HEK293 (cell line): ENCODE results near the gene C6orf136.

Experiments
- ATF2 ChIP-seq: fragments of 450-650 bp; formaldehyde crosslinking; IDR thresholded peaks from 2 replicates; pipeline ENCODE4 v1.5.1; 2016; ENCODE audit warnings: missing biosample characterization, missing genetic modification characterization, low read depth
- FEZF1 ChIP-seq: fragments of 450-650 bp; formaldehyde crosslinking; IDR thresholded peaks from 2 replicates; pipeline ENCODE4 v1.5.1; 2016; ENCODE audit warnings: missing biosample characterization, missing genetic modification characterization
- GLIS2 ChIP-seq: fragments of 450-650 bp; formaldehyde crosslinking; IDR thresholded peaks from 2 replicates; pipeline ENCODE4 v1.5.1; 2016; ENCODE audit warnings: missing biosample characterization, missing genetic modification characterization
- KLF1 ChIP-seq: fragments of 450-650 bp; formaldehyde crosslinking; IDR thresholded peaks from 2 replicates; pipeline ENCODE4 v1.5.1; 2016; ENCODE audit warnings: missing biosample characterization, missing genetic modification characterization
- KLF9 ChIP-seq: fragments of 450-650 bp; formaldehyde crosslinking; IDR thresholded peaks from 2 replicates; pipeline ENCODE4 v1.5.1; 2016; ENCODE audit warnings: missing biosample characterization, missing genetic modification characterization, low read depth
- PRDM1 ChIP-seq: fragments of 450-650 bp; formaldehyde crosslinking; IDR thresholded peaks from 2 replicates; pipeline ENCODE4; 2016; ENCODE audit warnings: missing biosample characterization, missing genetic modification characterization
- TCF7L2 ChIP-seq: IDR thresholded peaks from 2 replicates; pipeline ENCODE4 v1.6.1; 2011; ENCODE audit warnings: low read depth, mild to moderate bottlenecking, inconsistent platforms, low read length, moderate library complexity, borderline replicate concordance
- ZBTB1 ChIP-seq: fragments of 450-650 bp; formaldehyde crosslinking; IDR thresholded peaks from 2 replicates; pipeline ENCODE4 v1.5.1; 2016; ENCODE audit warnings: missing biosample characterization, missing genetic modification characterization
- ZBTB10 ChIP-seq: fragments of 450-650 bp; formaldehyde crosslinking; IDR thresholded peaks from 2 replicates; pipeline ENCODE4 v1.5.1; 2016; ENCODE audit warnings: missing biosample characterization, missing genetic modification characterization
- ZBTB26 ChIP-seq: fragments of 450-650 bp; formaldehyde crosslinking; optimal IDR thresholded peaks from 2 replicates; pipeline ENCODE3; 2016; ENCODE audit warnings: missing biosample characterization, mild to moderate bottlenecking, missing genetic modification characterization
- ZBTB7A ChIP-seq: fragments of 450-650 bp; formaldehyde crosslinking; IDR thresholded peaks from 2 replicates; pipeline ENCODE4 v1.5.1; 2016; ENCODE audit warnings: low read depth, missing biosample characterization, missing genetic modification characterization
- ZFHX2 ChIP-seq: fragments of 450-650 bp; formaldehyde crosslinking; conservative IDR thresholded peaks from 2 replicates; pipeline ENCODE4 v1.5.1; 2016; ENCODE audit warnings: missing biosample characterization, missing genetic modification characterization
- ZNF133 ChIP-seq: fragments of 450-650 bp; formaldehyde crosslinking; IDR thresholded peaks from 2 replicates; pipeline ENCODE4 v1.5.1; 2016; ENCODE audit warnings: missing biosample characterization, missing genetic modification characterization
- ZNF223 ChIP-seq: fragments of 450-650 bp; formaldehyde crosslinking; IDR thresholded peaks from 2 replicates; pipeline ENCODE4 v1.5.1; 2016; ENCODE audit warnings: missing biosample characterization, missing genetic modification characterization
- ZNF24 ChIP-seq: fragments of 450-650 bp; formaldehyde crosslinking; IDR thresholded peaks from 2 replicates; pipeline ENCODE4 v1.5.1; 2016; ENCODE audit warnings: missing biosample characterization, missing genetic modification characterization
- ZNF302 ChIP-seq: fragments of 450-650 bp; formaldehyde crosslinking; IDR thresholded peaks from 2 replicates; pipeline ENCODE4 v1.5.1; 2016; ENCODE audit warnings: missing biosample characterization, missing genetic modification characterization, low read depth
- ZNF311 ChIP-seq: fragments of 450-650 bp; formaldehyde crosslinking; IDR thresholded peaks from 2 replicates; pipeline ENCODE4 v1.5.1; 2017; ENCODE audit warnings: missing biosample characterization, missing genetic modification characterization, borderline replicate concordance
- ZNF398 ChIP-seq: fragments of 450-650 bp; formaldehyde crosslinking; IDR thresholded peaks from 2 replicates; pipeline ENCODE4 v1.5.1; 2017; ENCODE audit warnings: missing biosample characterization, missing genetic modification characterization
- ZNF404 ChIP-seq: fragments of 450-650 bp; formaldehyde crosslinking; IDR thresholded peaks from 2 replicates; pipeline ENCODE4 v1.5.1; 2017; ENCODE audit warnings: missing biosample characterization, missing genetic modification characterization
- ZNF426 ChIP-seq: fragments of 450-650 bp; formaldehyde crosslinking; IDR thresholded peaks from 2 replicates; pipeline ENCODE4 v1.5.1; 2017; ENCODE audit warnings: missing biosample characterization, missing genetic modification characterization, mild to moderate bottlenecking, inconsistent platforms, moderate library complexity
- ZNF488 ChIP-seq: fragments of 450-650 bp; formaldehyde crosslinking; IDR thresholded peaks from 2 replicates; pipeline ENCODE4 v1.5.1; 2016; ENCODE audit warnings: missing biosample characterization, missing genetic modification characterization
- ZNF513 ChIP-seq: fragments of 450-650 bp; IDR thresholded peaks from 2 replicates; pipeline ENCODE4 v1.5.1; 2018; ENCODE audit warnings: missing biosample characterization, missing genetic modification characterization
- ZNF529 ChIP-seq: fragments of 450-650 bp; formaldehyde crosslinking; IDR thresholded peaks from 2 replicates; pipeline ENCODE4 v1.5.1; 2017; ENCODE audit warnings: missing genetic modification characterization, missing biosample characterization; ENCODE audit not compliant: insufficient replicate concordance
- ZNF561 ChIP-seq: fragments of 450-650 bp; IDR thresholded peaks from 2 replicates; pipeline ENCODE4 v1.5.1; 2018; ENCODE audit warnings: missing biosample characterization, missing genetic modification characterization, borderline replicate concordance
- ZNF596 ChIP-seq: fragments of 450-650 bp; IDR thresholded peaks from 2 replicates; pipeline ENCODE4 v1.5.0; 2018; ENCODE audit warnings: missing biosample characterization, mild to moderate bottlenecking, missing genetic modification characterization, moderate library complexity
- ZNF600 ChIP-seq: fragments of 450-650 bp; formaldehyde crosslinking; IDR thresholded peaks from 2 replicates; pipeline ENCODE4 v1.5.1; 2016; ENCODE audit warnings: missing biosample characterization, missing genetic modification characterization
- ZNF610 ChIP-seq: fragments of 450-650 bp; formaldehyde crosslinking; IDR thresholded peaks from 2 replicates; pipeline ENCODE4 v1.5.1; 2016; ENCODE audit warnings: missing biosample characterization, missing genetic modification characterization, borderline replicate concordance
- ZNF701 ChIP-seq: fragments of 450-650 bp; formaldehyde crosslinking; IDR thresholded peaks from 2 replicates; pipeline ENCODE4 v1.5.1; 2016; ENCODE audit warnings: missing biosample characterization, missing genetic modification characterization
- ZNF707 ChIP-seq: fragments of 450-650 bp; formaldehyde crosslinking; IDR thresholded peaks from 2 replicates; pipeline ENCODE4 v1.5.1; 2016; ENCODE audit warnings: missing biosample characterization, missing genetic modification characterization
- ZNF777 ChIP-seq: fragments of 450-650 bp; formaldehyde crosslinking; IDR thresholded peaks from 2 replicates; pipeline ENCODE4 v1.5.1; 2017; ENCODE audit warnings: missing biosample characterization, missing genetic modification characterization, borderline replicate concordance

The C6orf136 gene

GRCh38 chr6:30686009-30686907 lies 39.3 kb downstream of the C6orf136 start, which contains the start of gene PPP1R18 (continued):
- TF ChIP-seq ZBTB7A (tag by site-specific recombination) (peak; percentile 46; the same call in 1 of the 2 replicates), GLIS2 (peak; percentile 52; the same call in 1 of the 2 replicates), ZNF600 (tag by site-specific recombination) (peak; percentile 85), PRDM1 (tag by site-specific recombination) (peak; percentile 100), ZNF302 (tag by site-specific recombination) (no peak), ZNF24 (tag by site-specific recombination) (no peak), ZNF513 (tag by site-specific recombination) (no peak), ZFHX2 (tag by site-specific recombination) (peak; percentile 58), FEZF1 (tag by site-specific recombination) (no peak), ZNF426 (tag by site-specific recombination) (no peak), ZNF529 (tag by site-specific recombination) (no peak), ATF2 (tag by site-specific recombination) (no peak), ZNF596 (tag by site-specific recombination) (no peak), ZNF398 (tag by site-specific recombination) (peak; percentile 50; the same call in 1 of the 2 replicates), ZNF561 (tag by site-specific recombination) (no peak), ZNF404 (tag by site-specific recombination) (no peak), ZNF701 (tag by site-specific recombination) (no peak), TCF7L2 (no peak), ZNF777 (tag by site-specific recombination) (no peak), KLF1 (tag by site-specific recombination) (peak; percentile 67), ZNF707 (no peak), ZBTB1 (tag by site-specific recombination) (no peak), ZNF488 (tag by site-specific recombination) (no peak), ZBTB10 (tag by site-specific recombination) (0 out of 2 replicates have a peak, but pooled peaks have one; percentile 13), KLF9 (peak; percentile 34; the same call in 1 of the 2 replicates), ZNF133 (tag by site-specific recombination) (no peak), ZNF610 (tag by site-specific recombination) (no peak), ZNF311 (no peak), ZBTB26 (tag by site-specific recombination) (peak; percentile 51), ZNF223 (peak; percentile 76; the same call in 1 of the 2 replicates)
